LNCaP clone FGC (cell line): ENCODE measurements around the gene ZNF99.
"Not testable (repeated sequence)": the region's sequence is repeated elsewhere in the genome, so short reads cannot be mapped to it uniquely, and the experiment has no call there.

Source experiments
- DNase-seq: peaks from one replicate; pipeline ENCODE4 v3.0.0-alpha.2; 2011; ENCODE audit warnings: low read depth
- H3K4me3 ChIP-seq: 2 replicates; pipeline ENCODE4 v1.5.1; 2011; ENCODE audit warnings: mild to moderate bottlenecking, low read depth, low read length, control low read depth
- TF ChIP-seq, protein P1 (sequence below): IDR thresholded peaks from 2 replicates; pipeline ENCODE4 v1.5.1; 2012; ENCODE audit warnings: mild to moderate bottlenecking; ENCODE audit not compliant: control insufficient read depth, insufficient read depth; ENCODE audit errors: extremely low read depth

The ZNF99 gene

DNA sequence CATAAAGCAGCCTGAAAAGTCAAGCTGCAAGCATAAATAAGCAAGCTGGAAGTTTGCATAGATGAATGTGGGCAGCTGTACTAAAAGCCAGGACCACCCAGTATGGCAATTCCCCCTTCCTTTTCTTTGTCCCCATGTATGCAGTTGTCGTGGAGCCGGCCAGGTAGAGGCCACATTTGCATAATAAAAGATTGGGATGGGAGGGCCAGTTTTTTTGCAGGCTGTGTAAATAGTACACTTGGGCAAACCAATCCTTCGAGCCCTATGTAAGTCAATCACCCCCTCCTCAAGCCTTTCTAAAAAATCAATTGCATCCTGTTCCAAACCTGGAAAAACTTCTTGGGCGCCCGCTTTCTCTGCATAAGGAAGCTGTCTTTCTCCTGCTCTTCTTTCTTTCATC is 13.1 kb upstream of the ZNF99 start:
- DNase-seq = no peak
- H3K4me3 ChIP-seq = no peak overlapping the region
- TF ChIP-seq, protein P1, sequence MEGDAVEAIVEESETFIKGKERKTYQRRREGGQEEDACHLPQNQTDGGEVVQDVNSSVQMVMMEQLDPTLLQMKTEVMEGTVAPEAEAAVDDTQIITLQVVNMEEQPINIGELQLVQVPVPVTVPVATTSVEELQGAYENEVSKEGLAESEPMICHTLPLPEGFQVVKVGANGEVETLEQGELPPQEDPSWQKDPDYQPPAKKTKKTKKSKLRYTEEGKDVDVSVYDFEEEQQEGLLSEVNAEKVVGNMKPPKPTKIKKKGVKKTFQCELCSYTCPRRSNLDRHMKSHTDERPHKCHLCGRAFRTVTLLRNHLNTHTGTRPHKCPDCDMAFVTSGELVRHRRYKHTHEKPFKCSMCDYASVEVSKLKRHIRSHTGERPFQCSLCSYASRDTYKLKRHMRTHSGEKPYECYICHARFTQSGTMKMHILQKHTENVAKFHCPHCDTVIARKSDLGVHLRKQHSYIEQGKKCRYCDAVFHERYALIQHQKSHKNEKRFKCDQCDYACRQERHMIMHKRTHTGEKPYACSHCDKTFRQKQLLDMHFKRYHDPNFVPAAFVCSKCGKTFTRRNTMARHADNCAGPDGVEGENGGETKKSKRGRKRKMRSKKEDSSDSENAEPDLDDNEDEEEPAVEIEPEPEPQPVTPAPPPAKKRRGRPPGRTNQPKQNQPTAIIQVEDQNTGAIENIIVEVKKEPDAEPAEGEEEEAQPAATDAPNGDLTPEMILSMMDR = no peak

- DNase-seq, H3K4me3 ChIP-seq: not testable (repeated sequence)
Measured at GRCh38 chr19:22792863-22793262, 8.9 kb upstream of the ZNF99 start.

- TF ChIP-seq, protein P1 = no peak
- no peak overlapping the region for H3K4me3 ChIP-seq
- DNase-seq = no peak
Measured at GRCh38 chr19:22735911-22736645, 47.9 kb downstream of the ZNF99 start.

GRCh38 chr19:22733691-22734090 is 50.3 kb downstream of the ZNF99 start:
- TF ChIP-seq, protein P1 = no peak
- no peak for DNase-seq
- H3K4me3 ChIP-seq = no peak overlapping the region

DNA sequence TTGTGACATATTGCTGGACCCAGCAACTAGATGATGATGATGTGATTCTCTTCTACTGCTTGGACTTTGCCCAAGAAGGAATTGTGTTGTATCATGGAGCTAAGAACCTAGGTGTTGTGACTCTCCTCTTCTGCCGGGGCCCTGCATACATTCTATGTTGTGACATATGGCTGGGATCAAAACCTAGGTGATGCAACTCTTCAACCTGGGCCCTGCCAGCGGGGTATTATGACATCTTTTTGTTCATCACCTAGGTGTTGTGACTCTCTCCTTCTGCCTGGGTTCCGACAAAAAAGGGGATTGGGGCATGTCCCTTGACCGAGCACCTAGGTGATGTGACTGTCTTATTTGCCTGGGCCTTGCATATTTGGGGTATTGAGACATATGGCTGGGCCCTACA is 55.7 kb downstream of the ZNF99 start:
- not testable (repeated sequence) for H3K4me3 ChIP-seq, DNase-seq

DNA sequence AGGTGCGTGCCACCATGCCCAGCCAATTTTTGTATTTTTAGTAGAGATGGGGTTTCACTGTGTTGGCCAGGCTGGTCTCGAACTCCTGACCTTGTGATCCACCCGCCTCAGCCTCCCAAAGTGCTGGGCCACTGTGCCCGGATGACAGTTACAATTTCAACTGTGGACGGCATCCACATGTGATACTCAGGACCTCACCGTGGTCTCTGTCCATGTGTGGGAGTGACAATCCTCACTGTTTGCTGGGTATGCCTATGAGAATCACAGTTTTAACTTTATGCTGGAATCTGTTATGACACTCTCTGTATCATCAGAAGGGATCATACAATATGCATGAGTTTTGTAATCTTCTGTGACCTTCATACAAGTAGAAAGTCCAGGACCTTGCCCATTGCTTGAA is 62.4 kb downstream of the ZNF99 start:
- not testable (repeated sequence) for DNase-seq, H3K4me3 ChIP-seq

GRCh38 chr19:22708983-22709382 is 75.0 kb downstream of the ZNF99 start:
- H3K4me3 ChIP-seq = no peak overlapping the region
- TF ChIP-seq, protein P1 = no peak
- DNase-seq = no peak

- not testable (repeated sequence) for H3K4me3 ChIP-seq, DNase-seq
Measured at GRCh38 chr19:22703096-22703495, 80.9 kb downstream of the ZNF99 start.

- not testable (repeated sequence) for H3K4me3 ChIP-seq, DNase-seq
Measured at GRCh38 chr19:22702661-22703060, 81.3 kb downstream of the ZNF99 start.
